KMS-11 (cell line): Measurements from ENCODE around the gene SNTG2.
"Not testable (repeated sequence)": the region's sequence is repeated elsewhere in the genome, so short reads cannot be mapped to it uniquely, and the experiment has no call there.

Source experiments
- H2AFZ ChIP-seq: fragments of 200-600 bp; sonication (generic); 2 replicates; pipeline ENCODE4 v1.6.1; 2016; ENCODE audit warnings: antibody characterized with exemption, mixed run types, low read depth
- H3K27ac ChIP-seq: fragments of 200-600 bp; sonication (generic); 2 replicates; pipeline ENCODE4 v1.6.1; 2016; ENCODE audit warnings: mild to moderate bottlenecking, mixed run types
- H3K27me3 ChIP-seq: fragments of 200-600 bp; sonication (generic); 2 replicates; pipeline ENCODE4 v1.6.1; 2017; ENCODE audit warnings: mild to moderate bottlenecking, low read depth, mixed run types, moderate library complexity; ENCODE audit not compliant: insufficient read depth
- H3K36me3 ChIP-seq: fragments of 200-600 bp; sonication (generic); 2 replicates; pipeline ENCODE4 v1.6.1; 2017; ENCODE audit warnings: mild to moderate bottlenecking, mixed run types; ENCODE audit not compliant: insufficient read depth
- H3K4me1 ChIP-seq: fragments of 200-600 bp; sonication (generic); 2 replicates; pipeline ENCODE4 v1.6.1; 2016; ENCODE audit warnings: mild to moderate bottlenecking, low read depth, mixed run types; ENCODE audit not compliant: poor library complexity, severe bottlenecking
- H3K4me2 ChIP-seq: fragments of 200-600 bp; sonication (generic); 2 replicates; pipeline ENCODE4 v1.7.0; 2016; ENCODE audit warnings: mild to moderate bottlenecking, mixed run types
- H3K4me3 ChIP-seq: fragments of 200-600 bp; sonication (generic); IDR thresholded peaks from 2 replicates; pipeline ENCODE4 v1.6.1; 2017; ENCODE audit warnings: low read depth, low read length, mixed read lengths; ENCODE audit not compliant: insufficient read depth
- H3K79me2 ChIP-seq: fragments of 200-600 bp; sonication (generic); 2 replicates; pipeline ENCODE4 v1.6.1; 2016; ENCODE audit warnings: low read depth, mixed run types; ENCODE audit not compliant: insufficient read depth
- H3K9ac ChIP-seq: fragments of 200-600 bp; sonication (generic); 2 replicates; pipeline ENCODE4 v1.6.1; 2016; ENCODE audit warnings: mild to moderate bottlenecking, mixed run types
- H4K20me1 ChIP-seq: fragments of 200-600 bp; sonication (generic); 2 replicates; pipeline ENCODE4 v1.6.1; 2016; ENCODE audit warnings: mild to moderate bottlenecking, mixed run types; ENCODE audit not compliant: insufficient read depth
- TF ChIP-seq, protein P1 (sequence below): fragments of 200-600 bp; sonication (generic); conservative IDR thresholded peaks from 2 replicates; pipeline ENCODE4 v1.6.1; 2017; ENCODE audit warnings: low read depth, mild to moderate bottlenecking, antibody characterized with exemption, low read length, moderate library complexity, mixed read lengths

Gene SNTG2

GRCh38 chr2:1104364-1104763, 153.7 kb downstream of the SNTG2 start:
- TF ChIP-seq, protein P1, sequence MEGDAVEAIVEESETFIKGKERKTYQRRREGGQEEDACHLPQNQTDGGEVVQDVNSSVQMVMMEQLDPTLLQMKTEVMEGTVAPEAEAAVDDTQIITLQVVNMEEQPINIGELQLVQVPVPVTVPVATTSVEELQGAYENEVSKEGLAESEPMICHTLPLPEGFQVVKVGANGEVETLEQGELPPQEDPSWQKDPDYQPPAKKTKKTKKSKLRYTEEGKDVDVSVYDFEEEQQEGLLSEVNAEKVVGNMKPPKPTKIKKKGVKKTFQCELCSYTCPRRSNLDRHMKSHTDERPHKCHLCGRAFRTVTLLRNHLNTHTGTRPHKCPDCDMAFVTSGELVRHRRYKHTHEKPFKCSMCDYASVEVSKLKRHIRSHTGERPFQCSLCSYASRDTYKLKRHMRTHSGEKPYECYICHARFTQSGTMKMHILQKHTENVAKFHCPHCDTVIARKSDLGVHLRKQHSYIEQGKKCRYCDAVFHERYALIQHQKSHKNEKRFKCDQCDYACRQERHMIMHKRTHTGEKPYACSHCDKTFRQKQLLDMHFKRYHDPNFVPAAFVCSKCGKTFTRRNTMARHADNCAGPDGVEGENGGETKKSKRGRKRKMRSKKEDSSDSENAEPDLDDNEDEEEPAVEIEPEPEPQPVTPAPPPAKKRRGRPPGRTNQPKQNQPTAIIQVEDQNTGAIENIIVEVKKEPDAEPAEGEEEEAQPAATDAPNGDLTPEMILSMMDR, result no peak
- no peaks in the 10 kb centered on the region for H3K4me1 ChIP-seq
- H3K9ac ChIP-seq, result no peak overlapping the region
- H3K79me2 ChIP-seq, result no peaks in the 10 kb centered on the region
- H3K36me3 ChIP-seq, result no peaks in the 10 kb centered on the region
- H3K27me3 ChIP-seq, result no peaks in the 10 kb centered on the region
- no peak overlapping the region for H3K4me3 ChIP-seq
- H2AFZ ChIP-seq, result no peak overlapping the region
- no peaks in the 10 kb centered on the region for H4K20me1 ChIP-seq
- H3K27ac ChIP-seq, result no peak overlapping the region
- H3K4me2 ChIP-seq, result no peak overlapping the region

DNA sequence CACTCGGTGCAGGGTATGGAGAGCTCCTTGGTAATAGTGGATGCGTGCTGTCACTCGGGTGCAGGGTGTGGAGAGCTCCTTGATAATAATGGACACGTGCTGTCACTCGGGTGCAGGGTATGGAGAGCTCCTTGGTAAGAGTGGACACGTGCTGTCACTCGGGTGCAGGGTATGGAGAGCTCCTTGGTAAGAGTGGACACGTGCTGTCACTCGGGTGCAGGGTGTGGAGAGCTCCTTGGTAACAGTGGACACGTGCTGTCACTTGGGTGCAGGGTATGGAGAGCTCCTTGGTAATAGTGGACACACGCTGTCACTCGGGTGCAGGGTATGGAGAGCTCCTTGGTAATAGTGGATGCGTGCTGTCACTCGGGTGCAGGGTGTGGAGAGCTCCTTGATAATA, 155.7 kb downstream of the SNTG2 start:
- H3K4me3 ChIP-seq, H3K27ac ChIP-seq, H3K27me3 ChIP-seq, H3K4me1 ChIP-seq, H4K20me1 ChIP-seq, H3K79me2 ChIP-seq, H3K4me2 ChIP-seq, H3K9ac ChIP-seq, H3K36me3 ChIP-seq, H2AFZ ChIP-seq: not testable (repeated sequence)

DNA sequence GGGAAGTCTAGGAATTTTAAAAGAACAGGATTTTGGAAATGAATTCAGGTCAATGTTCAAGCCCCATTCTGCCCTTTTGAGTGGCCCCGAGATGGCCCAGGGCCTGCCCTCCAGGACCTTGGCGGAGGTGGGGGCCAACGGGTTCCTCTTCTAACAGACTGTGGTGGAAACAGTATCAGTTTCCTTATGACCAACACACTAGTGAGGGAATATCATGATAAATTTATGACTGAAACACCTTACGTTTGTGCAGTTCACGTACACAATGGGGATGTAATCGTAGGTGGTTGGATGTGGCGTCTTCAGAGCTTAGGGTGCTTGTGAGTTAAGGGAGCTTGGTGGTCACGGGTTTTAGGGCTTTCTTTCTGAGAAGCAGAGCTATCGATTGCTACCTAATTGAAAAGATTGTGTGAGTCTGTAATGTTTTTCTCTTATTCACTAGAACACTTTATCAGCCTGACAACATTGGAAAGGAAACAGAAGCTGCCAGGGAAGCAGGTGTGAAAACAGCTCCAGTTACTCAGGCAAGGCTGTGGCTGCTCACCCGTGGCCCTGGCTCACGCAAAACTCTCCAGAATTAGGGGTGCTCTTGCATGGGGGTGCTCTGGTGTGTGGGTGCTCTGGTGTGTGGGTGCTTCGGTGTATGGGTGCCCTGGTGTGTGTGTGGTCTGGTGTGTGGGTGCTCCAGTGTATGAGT, 165.3 kb downstream of the SNTG2 start:
- H3K36me3 ChIP-seq, result no peaks in the 10 kb centered on the region
- no peak overlapping the region for H3K4me3 ChIP-seq
- no peaks in the 10 kb centered on the region for H4K20me1 ChIP-seq
- H3K9ac ChIP-seq, result no peak overlapping the region
- no peak overlapping the region for H3K4me2 ChIP-seq
- no peaks in the 10 kb centered on the region for H3K27me3 ChIP-seq
- no peak overlapping the region for H3K27ac ChIP-seq
- no peaks in the 10 kb centered on the region for H3K4me1 ChIP-seq
- no peak overlapping the region for H2AFZ ChIP-seq
- no peaks in the 10 kb centered on the region for H3K79me2 ChIP-seq
- TF ChIP-seq, protein P1, result no peak

GRCh38 chr2:1117569-1117968, 166.9 kb downstream of the SNTG2 start:
- H3K79me2 ChIP-seq, result no peaks in the 10 kb centered on the region
- no peak overlapping the region for H3K4me3 ChIP-seq
- H3K4me1 ChIP-seq, result no peaks in the 10 kb centered on the region
- TF ChIP-seq, protein P1, result no peak
- H4K20me1 ChIP-seq, result no peaks in the 10 kb centered on the region
- H3K27me3 ChIP-seq, result no peaks in the 10 kb centered on the region
- no peak overlapping the region for H3K4me2 ChIP-seq
- H3K36me3 ChIP-seq, result no peaks in the 10 kb centered on the region
- no peak overlapping the region for H3K9ac ChIP-seq
- no peak overlapping the region for H2AFZ ChIP-seq
- H3K27ac ChIP-seq, result no peak overlapping the region

- TF ChIP-seq, protein P1, result no peak
- no peaks in the 10 kb centered on the region for H3K27me3 ChIP-seq
Measured at GRCh38 chr2:1125217-1125616, 174.6 kb downstream of the SNTG2 start.

More at GRCh38 chr2:1125217-1125616, 174.6 kb downstream of the SNTG2 start:
- Histone ChIP-seq H3K4me2 (no peak overlapping the region), H3K27ac (no peak overlapping the region), H4K20me1 (no peaks in the 10 kb centered on the region), H3K4me1 (no peaks in the 10 kb centered on the region), H3K9ac (no peak overlapping the region), H3K79me2 (no peaks in the 10 kb centered on the region), H3K4me3 (no peak overlapping the region), H3K36me3 (no peaks in the 10 kb centered on the region), H2AFZ (no peak overlapping the region)
